GM23248 (cell line): ENCODE data around the gene SUN1. TPM values are rescaled to one million over a fixed set of nuclear protein-coding genes. Genes with fewer than 3 reads are reported as not detected.

Experiments used
- DNase-seq: peaks from one replicate; pipeline ENCODE4 v3.0.0-alpha.2; 2015
- H2AFZ ChIP-seq: fragments of 200-600 bp; sonication (generic); 2 replicates; pipeline ENCODE4 v1.6.1; 2016; ENCODE audit warnings: antibody characterized with exemption
- H3F3A ChIP-seq: fragments of 200-600 bp; sonication (generic); 2 replicates; pipeline ENCODE4 v1.6.1; 2016; ENCODE audit warnings: mild to moderate bottlenecking, antibody characterized with exemption, mixed run types; ENCODE audit not compliant: insufficient read depth
- H3K27ac ChIP-seq: fragments of 200-600 bp; sonication (generic); 2 replicates; pipeline ENCODE4 v1.5.1; 2016; ENCODE audit warnings: mild to moderate bottlenecking
- H3K27me3 ChIP-seq: fragments of 200-600 bp; sonication (generic); replicated peaks from 2 replicates; pipeline ENCODE4 v1.6.1; 2016; ENCODE audit warnings: mild to moderate bottlenecking; ENCODE audit not compliant: insufficient read depth
- H3K36me3 ChIP-seq: fragments of 200-600 bp; sonication (generic); 2 replicates; pipeline ENCODE4 v1.6.1; 2016; ENCODE audit warnings: low read depth, mild to moderate bottlenecking
- H3K4me1 ChIP-seq: fragments of 200-600 bp; sonication (generic); 2 replicates; pipeline ENCODE4 v1.6.1; 2016; ENCODE audit warnings: mild to moderate bottlenecking; ENCODE audit not compliant: insufficient read depth
- H3K4me2 ChIP-seq: fragments of 200-600 bp; sonication (generic); one replicate; pipeline ENCODE4 v1.6.1; 2016; ENCODE audit warnings: mild to moderate bottlenecking; ENCODE audit not compliant: unreplicated experiment
- H3K4me3 ChIP-seq: fragments of 200-600 bp; sonication (generic); 2 replicates; pipeline ENCODE4 v1.5.1; 2016; ENCODE audit warnings: mild to moderate bottlenecking
- H3K79me2 ChIP-seq: fragments of 200-600 bp; sonication (generic); 2 replicates; pipeline ENCODE4 v1.6.1; 2016; ENCODE audit warnings: mild to moderate bottlenecking; ENCODE audit not compliant: insufficient read depth
- H3K9ac ChIP-seq: fragments of 200-600 bp; sonication (generic); 2 replicates; pipeline ENCODE4 v1.6.1; 2016; ENCODE audit warnings: mild to moderate bottlenecking
- H3K9me2 ChIP-seq: fragments of 200-600 bp; sonication (generic); 2 replicates; pipeline ENCODE4 v1.6.1; 2016; ENCODE audit warnings: mixed run types, mild to moderate bottlenecking, moderate library complexity; ENCODE audit not compliant: insufficient read depth
- H3K9me3 ChIP-seq: fragments of 200-600 bp; sonication (generic); one replicate; pipeline ENCODE4 v1.6.1; 2017; ENCODE audit warnings: low read depth
- H4K20me1 ChIP-seq: fragments of 200-600 bp; sonication (generic); 2 replicates; pipeline ENCODE4 v1.6.0; 2016; ENCODE audit not compliant: insufficient read depth
- EZH2 ChIP-seq: fragments of 200-600 bp; sonication (generic); IDR thresholded peaks from 2 replicates; pipeline ENCODE4 v1.6.1; 2018; ENCODE audit warnings: antibody characterized with exemption, mild to moderate bottlenecking; ENCODE audit not compliant: insufficient read depth, poor library complexity, severe bottlenecking
- EZH2phosphoT487 ChIP-seq: fragments of 200-600 bp; sonication (generic); IDR thresholded peaks from 2 replicates; pipeline ENCODE4 v1.6.1; 2018; ENCODE audit warnings: antibody characterized with exemption, moderate library complexity, mild to moderate bottlenecking, low read depth; ENCODE audit not compliant: insufficient read depth
- WGBS, 2 experiments: methylation state at CpG; one replicate each; pipeline ENCODE4 v1.1.6; 2015 to 2017; ENCODE audit warnings: low lambda C conversion rate in 2 of 2, low coverage in 1 of 2; ENCODE audit errors: missing lambda C conversion rate in 2 of 2; 5-methylcytosine and 5-hydroxymethylcytosine counted together
- in situ Hi-C: fragments of 300-500 bp; cut with MboI; formaldehyde crosslinking; loops from 2 replicates; pipeline ENCODE4 v1.15.0; 2020
- polyA plus RNA-seq: library from polyadenylated mRNA; unstranded; fragments of >200 nt; fragmentation: Nextera tagmentation; extraction: Ambion mirVana; gene quantifications from 2 replicates; pipeline ENCODE4 v1.2.1, GENCODE V29; 2016
- total RNA-seq: library from RNA; depleted of rRNA; stranded (reverse); fragments of >200 nt; shearing (Covaris generic); gene quantifications from 2 replicates; pipeline ENCODE4 v1.2.3, GENCODE V29; 2014

The SUN1 gene
- total and polyA plus RNA-seq, 2 experiments from 2014 or later = 74.0 to 104 TPM

DNA sequence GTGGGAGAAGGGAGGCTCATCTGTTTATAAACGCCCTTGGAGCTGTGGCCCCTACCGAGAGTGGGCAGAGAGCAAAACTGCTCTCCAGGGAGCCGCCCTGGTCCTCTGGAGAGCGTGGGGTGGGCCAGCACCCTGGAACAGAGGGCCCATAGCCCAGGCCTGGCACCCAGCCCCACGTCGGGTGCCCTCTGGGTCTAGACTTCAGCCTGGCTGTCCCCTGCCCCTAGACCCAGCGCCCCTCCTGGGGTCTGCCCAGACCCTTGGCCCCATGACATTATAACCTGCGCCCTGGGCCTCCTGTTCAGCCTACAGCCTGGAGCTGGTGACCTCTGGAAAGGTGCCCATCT is 68.7 kb downstream of the SUN1 start:
- Histone ChIP-seq H3K4me2 (no peak overlapping the region), H3K27ac (no peak overlapping the region), H3K9ac (no peak overlapping the region), H3K4me1 (peaks cover 6% of the 10 kb centered on the region; the same call in 1 of the 2 replicates), H3K4me3 (no peak overlapping the region), H4K20me1 (no peaks in the 10 kb centered on the region), H3K9me3 (no peaks in the 10 kb centered on the region), H3K9me2 (no peaks in the 10 kb centered on the region), H3K79me2 (no peaks in the 10 kb centered on the region), H3K36me3 (no peaks in the 10 kb centered on the region; the same call in 1 of the 2 replicates), H3F3A (no peaks in the 10 kb centered on the region), H3K27me3 (peaks cover 20% of the 10 kb centered on the region), H2AFZ (no peak overlapping the region)
- WGBS, 2 experiments = 51 to 52% methylated on average over 8 of the region's 8 CpGs
- TF ChIP-seq EZH2phosphoT487 = no peak
- TF ChIP-seq EZH2 = no peak
- in situ Hi-C loops = no loop called here
- no peak for DNase-seq

GRCh38 chr7:901388-902154 is 69.3 kb downstream of the SUN1 start:
- TF ChIP-seq EZH2 (no peak), EZH2phosphoT487 (no peak)
- Histone ChIP-seq H3K9me3 (no peaks in the 10 kb centered on the region), H3K27ac (no peak overlapping the region), H2AFZ (no peak overlapping the region), H3K79me2 (no peaks in the 10 kb centered on the region), H3K9ac (no peak overlapping the region), H3K4me1 (peaks cover 6% of the 10 kb centered on the region; the same call in 1 of the 2 replicates), H3K27me3 (peaks cover 20% of the 10 kb centered on the region), H3K9me2 (no peaks in the 10 kb centered on the region), H3K4me2 (no peak overlapping the region), H3F3A (no peaks in the 10 kb centered on the region), H4K20me1 (no peaks in the 10 kb centered on the region), H3K36me3 (no peaks in the 10 kb centered on the region), H3K4me3 (no peak overlapping the region)
- peak; percentile 81 for DNase-seq
- WGBS, 2 experiments = 15 to 26% methylated on average over 17 to 24 of the region's 24 CpGs
- in situ Hi-C loops = no loop called here

DNA sequence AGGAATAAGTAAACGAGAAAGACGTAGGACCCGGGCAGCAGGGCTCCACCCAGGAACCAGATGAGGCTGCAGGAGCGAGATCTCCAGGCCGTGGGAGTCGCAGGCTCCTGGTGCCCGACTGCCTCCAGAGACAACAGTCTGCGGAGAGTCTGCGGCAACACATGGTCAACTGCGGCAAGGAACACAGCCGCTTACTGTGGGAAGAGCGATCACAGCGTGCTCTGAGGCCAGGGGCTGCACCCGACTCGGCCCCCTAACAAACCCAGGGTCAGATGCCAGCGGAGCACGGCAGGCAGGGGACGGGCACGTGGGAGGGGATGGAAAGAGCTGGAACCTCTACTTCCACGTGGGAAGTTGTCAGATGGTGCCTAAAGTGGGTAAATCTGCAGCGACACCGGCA is 70.7 kb downstream of the SUN1 start:
- Histone ChIP-seq H3K4me3 (no peak overlapping the region), H3K79me2 (no peaks in the 10 kb centered on the region), H4K20me1 (no peaks in the 10 kb centered on the region), H3K27me3 (peaks cover 20% of the 10 kb centered on the region), H3K36me3 (no peaks in the 10 kb centered on the region), H3K27ac (no peak overlapping the region), H3K4me1 (peaks cover 6% of the 10 kb centered on the region; the same call in 1 of the 2 replicates), H3K4me2 (no peak overlapping the region), H3K9me2 (no peaks in the 10 kb centered on the region), H2AFZ (no peak overlapping the region), H3K9me3 (no peaks in the 10 kb centered on the region), H3K9ac (no peak overlapping the region), H3F3A (no peaks in the 10 kb centered on the region)
- in situ Hi-C loops = no loop called here
- DNase-seq = no peak
- 43 to 49% methylated on average over 21 to 22 of the region's 22 CpGs for WGBS, 2 experiments
- TF ChIP-seq EZH2 (no peak), EZH2phosphoT487 (no peak)

GRCh38 chr7:903921-904755 is 71.9 kb downstream of the SUN1 start:
- Histone ChIP-seq H3K36me3 (no peaks in the 10 kb centered on the region), H3K9me2 (no peaks in the 10 kb centered on the region), H3K4me1 (peaks cover 6% of the 10 kb centered on the region; the same call in 1 of the 2 replicates), H3F3A (no peaks in the 10 kb centered on the region), H3K79me2 (no peaks in the 10 kb centered on the region), H3K9me3 (no peaks in the 10 kb centered on the region), H3K27ac (no peak overlapping the region), H3K27me3 (peaks cover 20% of the 10 kb centered on the region), H4K20me1 (no peaks in the 10 kb centered on the region), H3K9ac (no peak overlapping the region), H2AFZ (peak overlapping the region; percentile 51; the same call in 1 of the 2 replicates), H3K4me2 (no peak overlapping the region), H3K4me3 (peak overlapping the region; percentile 50; the same call in 1 of the 2 replicates)
- TF ChIP-seq EZH2 (no peak), EZH2phosphoT487 (no peak)
- no peak for DNase-seq
- in situ Hi-C loops = no loop called here
- WGBS, 2 experiments = 84% methylated on average over 33 to 37 of the region's 37 CpGs
